COR-L47 (cell line): ENCODE results near the gene KLHL42.
"Not testable (repeated sequence)": the region's sequence is repeated elsewhere in the genome, so short reads cannot be mapped to it uniquely, and the experiment has no call there.

ENCODE experiments used
- DNase-seq: peaks from one replicate; lab custom pipeline; 2025; lab: John Stamatoyannopoulos, UW

Gene KLHL42

GRCh38 chr12:27779920-27780611 is at the start of gene KLHL42, which contains the start of gene MANSC4:
TSS of gene KLHL42 (plus strand) at chr12:27780233. CDS start at chr12:27780331, 98 bp downstream.
TSS of gene MANSC4 (minus strand) at chr12:27780236. CDS start at chr12:27771276, 8,960 bp downstream.
- DNase-seq, result peak; percentile 56

GRCh38 chr12:27732281-27732680 is 47.8 kb upstream of the KLHL42 start:
- DNase-seq, result no peak

GRCh38 chr12:27733052-27733656 is 46.9 kb upstream of the KLHL42 start:
- no peak for DNase-seq

- no peak for DNase-seq
These were observed 46.2 kb upstream of the KLHL42 start for GRCh38 chr12:27733791-27734190.

GRCh38 chr12:27734321-27734720 is 45.7 kb upstream of the KLHL42 start:
- not testable (repeated sequence) for DNase-seq

- no peak for DNase-seq
These were observed 36.4 kb upstream of the KLHL42 start for GRCh38 chr12:27743601-27744000.

GRCh38 chr12:27745734-27746133 is 34.3 kb upstream of the KLHL42 start:
- DNase-seq, result not testable (repeated sequence)

- no peak for DNase-seq
These were observed 32.8 kb upstream of the KLHL42 start for GRCh38 chr12:27747111-27747820.

- DNase-seq, result no peak
These were observed 28.5 kb upstream of the KLHL42 start for GRCh38 chr12:27751386-27752047.

GRCh38 chr12:27754795-27755194 is 25.2 kb upstream of the KLHL42 start:
- no peak for DNase-seq

GRCh38 chr12:27756670-27757195 is 23.3 kb upstream of the KLHL42 start:
- DNase-seq, result no peak

GRCh38 chr12:27762757-27763156 is 17.3 kb upstream of the KLHL42 start:
- no peak for DNase-seq

- DNase-seq, result no peak
These were observed 13.4 kb upstream of the KLHL42 start for GRCh38 chr12:27766587-27766986.

- DNase-seq, result no peak
These were observed 10.8 kb upstream of the KLHL42 start for GRCh38 chr12:27769142-27769673.

GRCh38 chr12:27771481-27772327 is 8.3 kb upstream of the KLHL42 start:
- no peak for DNase-seq

GRCh38 chr12:27772328-27773049 is 7.5 kb upstream of the KLHL42 start:
- no peak for DNase-seq

GRCh38 chr12:27777141-27777540 is 2.9 kb upstream of the KLHL42 start:
- DNase-seq, result no peak

- DNase-seq, result no peak
These were observed 1.8 kb upstream of the KLHL42 start for GRCh38 chr12:27778206-27778605.

GRCh38 chr12:27779416-27779919 is 565 bp upstream of the KLHL42 start:
- no peak for DNase-seq
